Body of pancreas (tissue), 4 donors: ENCODE results near the gene PFDN6.

ENCODE experiments used
- CTCF ChIP-seq, 7 experiments: fragments of 450-650 bp in 4 of 7; fragments of 200-600 bp in 3 of 7; sonication (generic) in 3 of 7; IDR thresholded peaks; one replicate each; pipeline ENCODE4 v1.5.1; 2016 to 2019; ENCODE audit warnings: antibody characterized with exemption in 7 of 7
- POLR2A ChIP-seq, 3 donors: fragments of 450-650 bp; IDR thresholded peaks; one replicate each; pipeline ENCODE4 v1.6.1; 2016; ENCODE audit warnings: antibody characterized with exemption in 3 of 3, mild to moderate bottlenecking in 2 of 3

GRCh38 chr6:33298773-33299236, 9.4 kb downstream of the PFDN6 start, which contains the start of gene RGL2:
- TF ChIP-seq CTCF (IDR thresholded peaks at IDR 0.05) (no peak), POLR2A (IDR thresholded peaks at IDR 0.05) (no peak)
